Measurements from ENCODE around the gene DPP4.

DPP4 gene

DNA sequence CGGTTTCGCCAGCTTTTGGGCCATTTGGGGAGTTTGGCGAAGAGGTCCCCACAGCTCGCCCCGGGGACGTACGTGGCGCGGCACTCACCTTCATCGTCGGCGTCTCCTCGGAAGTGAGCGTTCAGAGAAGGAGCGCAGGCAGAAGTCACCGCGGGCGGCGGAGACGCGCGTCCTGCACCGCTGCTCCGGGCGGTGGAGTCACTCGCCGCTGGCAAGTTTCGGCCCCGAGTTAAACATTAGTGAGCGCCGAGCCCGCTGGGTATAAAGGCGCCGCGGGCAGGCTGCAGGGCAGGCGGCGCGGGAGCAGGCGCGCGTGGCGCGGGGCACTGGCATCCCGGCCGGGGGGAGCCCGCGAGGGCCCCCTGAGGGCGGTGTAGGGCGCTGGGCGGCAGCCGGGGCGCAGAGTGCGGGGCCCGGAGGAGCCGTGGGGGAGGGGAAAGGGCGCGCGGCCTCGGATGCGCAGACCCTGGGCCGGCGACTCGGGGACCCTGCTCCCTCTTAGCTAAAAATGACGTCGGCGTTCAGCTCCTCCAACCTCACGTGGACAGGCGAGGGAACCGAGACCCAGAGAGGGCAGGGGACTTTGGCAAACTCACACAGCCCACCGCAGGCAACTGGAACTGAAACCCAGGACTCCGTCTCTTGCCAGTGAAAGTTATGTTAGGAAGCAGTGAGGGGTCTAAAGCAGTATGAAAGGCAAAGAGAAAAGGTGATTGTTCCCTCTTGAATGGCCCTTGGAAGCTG lies at the start of gene DPP4:
Gene DPP4 (minus strand): TSS at position 328 of the 744 bp plus-strand sequence. CDS start 234 bp downstream, at position 94.
- peak; percentile 80 for DNase-seq

DNA sequence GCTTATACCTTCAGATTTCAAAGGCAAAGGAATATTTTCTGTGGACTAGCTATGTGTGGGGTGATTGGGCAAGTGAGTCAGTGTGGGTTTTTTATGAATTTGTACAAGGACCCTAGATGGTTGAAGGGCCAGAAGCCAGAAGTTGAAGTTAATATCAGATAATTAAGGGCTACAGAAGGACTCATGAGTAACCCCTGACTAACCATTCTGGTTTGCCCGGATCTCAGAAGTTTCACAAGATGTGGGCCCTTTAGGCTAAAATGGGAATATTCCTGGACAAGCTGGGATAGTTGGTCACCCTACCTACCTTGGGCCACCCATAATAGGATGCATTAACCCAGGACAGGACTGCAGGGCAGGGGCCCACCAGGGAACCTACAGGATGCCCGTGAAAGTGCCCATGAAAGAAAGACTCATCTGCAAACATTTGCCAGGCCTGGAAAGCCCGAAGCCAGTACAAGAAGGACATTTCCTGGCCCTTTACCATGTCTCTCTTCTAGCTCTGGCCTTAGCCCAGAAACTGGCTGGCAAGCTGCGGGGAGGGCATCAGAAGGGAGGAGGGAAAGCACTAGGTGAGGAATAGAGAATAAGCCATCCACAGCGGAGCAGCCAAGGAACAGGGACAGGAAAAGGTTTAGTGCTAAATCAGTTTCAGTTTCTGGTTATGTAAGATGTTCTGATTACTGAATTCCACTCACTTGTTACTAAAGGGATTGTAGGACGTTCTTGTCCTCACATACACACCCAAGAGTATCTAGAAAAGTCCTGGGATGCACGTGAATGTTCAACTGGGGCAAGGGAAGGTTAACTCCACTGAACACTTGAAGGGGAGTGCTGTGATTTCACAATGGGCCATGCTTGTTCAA lies 44.4 kb upstream of the DPP4 start:
- DNase-seq = no peak

DNA sequence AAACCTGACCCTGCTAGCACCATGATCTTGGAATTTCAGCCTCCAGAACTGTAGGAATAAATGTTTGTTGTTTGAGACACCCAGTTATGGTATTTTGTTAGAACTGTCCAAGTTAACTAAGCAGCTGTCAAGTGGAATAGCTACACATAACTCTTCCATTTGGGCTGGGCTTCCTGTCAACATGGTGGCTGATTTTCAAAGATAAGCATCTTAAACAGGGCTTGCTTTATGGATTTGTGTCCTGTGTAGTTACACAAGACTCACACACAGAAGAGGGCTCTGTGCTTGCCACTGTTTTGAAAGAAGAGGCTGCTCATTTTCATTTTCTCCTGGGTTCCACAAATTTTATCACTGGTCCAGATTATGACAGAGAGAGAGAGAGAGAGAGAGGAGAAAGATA lies 42.3 kb upstream of the DPP4 start:
- DNase-seq = no peak

DNA sequence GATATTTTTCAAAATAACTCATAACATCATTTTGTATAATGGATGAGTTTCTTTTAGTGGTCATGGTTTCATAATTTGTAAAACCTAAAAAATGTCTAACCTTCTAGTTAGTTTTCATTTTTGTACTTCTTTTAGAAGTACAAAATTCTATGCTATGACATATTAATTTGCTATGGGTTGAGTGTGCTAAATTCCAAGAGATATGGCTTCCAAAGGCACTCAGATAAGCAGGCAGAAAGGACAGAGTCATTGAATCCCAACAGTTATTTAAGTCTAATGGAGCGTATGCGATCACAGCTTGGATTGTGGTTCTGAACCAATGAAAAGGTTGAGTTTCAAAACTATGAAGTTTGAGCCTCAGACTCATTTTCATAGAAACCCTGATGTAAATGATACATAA lies 41.1 kb upstream of the DPP4 start:
- no peak for DNase-seq

DNA sequence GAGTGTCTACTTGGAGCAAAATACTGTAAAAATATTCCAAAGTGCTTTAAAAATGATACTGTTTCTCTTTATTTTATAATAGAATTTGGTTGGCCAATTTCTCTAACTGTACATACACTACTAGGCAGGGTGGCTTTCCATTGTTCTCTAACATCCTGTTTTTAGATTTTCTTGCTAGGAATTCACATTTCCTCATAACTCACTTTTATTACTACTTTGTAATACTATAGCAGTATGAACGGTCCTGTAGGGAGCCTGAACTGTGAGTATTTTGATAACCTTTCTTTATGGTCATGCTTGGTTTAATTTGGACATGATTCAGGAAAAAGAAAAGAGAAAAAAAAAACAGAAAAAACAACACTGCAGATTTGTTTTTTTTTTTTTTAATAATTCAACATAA lies 40.3 kb upstream of the DPP4 start:
- no peak for DNase-seq

DNA sequence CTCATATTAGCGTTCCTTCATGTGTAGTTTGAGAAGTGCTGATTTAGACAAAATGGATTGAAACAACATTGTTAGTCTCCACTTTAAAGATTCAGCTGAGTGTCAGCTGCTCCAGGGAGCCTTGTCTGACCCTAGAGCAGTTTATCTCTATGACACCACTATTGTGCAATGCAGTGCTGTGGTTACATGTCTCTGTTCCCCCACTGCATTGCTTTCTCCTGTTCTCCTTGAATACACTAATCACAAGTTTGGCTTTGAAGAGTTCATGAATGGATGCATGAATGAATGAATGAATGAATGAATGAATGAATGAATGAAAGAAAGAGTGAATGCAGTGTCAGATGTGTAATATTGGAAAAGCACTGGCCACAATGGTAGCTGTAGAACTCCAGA lies 39.8 kb upstream of the DPP4 start:
- no peak for DNase-seq

DNA sequence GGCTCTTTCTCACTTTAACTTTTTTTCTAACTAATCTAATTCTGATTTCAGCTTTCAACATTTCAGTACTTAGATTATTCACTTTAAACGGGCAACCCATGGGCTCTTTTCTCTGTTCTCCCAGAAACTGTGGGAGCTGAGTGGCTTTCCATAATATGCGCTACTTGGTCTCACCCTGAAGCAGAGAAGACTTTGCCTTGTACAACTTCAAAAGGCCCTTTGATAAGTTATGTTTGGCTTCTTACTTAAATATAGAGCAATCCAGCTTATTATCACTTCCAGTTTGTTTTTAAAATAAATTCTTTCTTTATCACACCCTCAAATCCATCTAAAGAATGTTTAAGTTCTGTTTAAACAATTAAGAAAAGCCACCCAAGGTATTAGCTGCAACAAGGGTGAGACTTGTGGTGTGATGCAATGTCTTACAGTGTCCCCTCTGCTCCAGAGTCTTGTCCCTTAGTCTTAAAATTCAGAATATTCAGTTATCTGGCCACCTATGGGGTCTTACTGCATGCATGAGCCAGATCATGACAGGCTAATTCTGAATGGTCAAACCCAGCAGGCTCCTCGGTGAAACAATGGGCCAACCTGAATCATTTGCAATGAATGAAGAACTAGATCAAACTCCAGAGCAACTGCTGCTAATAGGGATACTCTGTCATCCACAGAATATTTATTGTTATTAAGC lies 39.2 kb upstream of the DPP4 start:
- DNase-seq = no peak

DNA sequence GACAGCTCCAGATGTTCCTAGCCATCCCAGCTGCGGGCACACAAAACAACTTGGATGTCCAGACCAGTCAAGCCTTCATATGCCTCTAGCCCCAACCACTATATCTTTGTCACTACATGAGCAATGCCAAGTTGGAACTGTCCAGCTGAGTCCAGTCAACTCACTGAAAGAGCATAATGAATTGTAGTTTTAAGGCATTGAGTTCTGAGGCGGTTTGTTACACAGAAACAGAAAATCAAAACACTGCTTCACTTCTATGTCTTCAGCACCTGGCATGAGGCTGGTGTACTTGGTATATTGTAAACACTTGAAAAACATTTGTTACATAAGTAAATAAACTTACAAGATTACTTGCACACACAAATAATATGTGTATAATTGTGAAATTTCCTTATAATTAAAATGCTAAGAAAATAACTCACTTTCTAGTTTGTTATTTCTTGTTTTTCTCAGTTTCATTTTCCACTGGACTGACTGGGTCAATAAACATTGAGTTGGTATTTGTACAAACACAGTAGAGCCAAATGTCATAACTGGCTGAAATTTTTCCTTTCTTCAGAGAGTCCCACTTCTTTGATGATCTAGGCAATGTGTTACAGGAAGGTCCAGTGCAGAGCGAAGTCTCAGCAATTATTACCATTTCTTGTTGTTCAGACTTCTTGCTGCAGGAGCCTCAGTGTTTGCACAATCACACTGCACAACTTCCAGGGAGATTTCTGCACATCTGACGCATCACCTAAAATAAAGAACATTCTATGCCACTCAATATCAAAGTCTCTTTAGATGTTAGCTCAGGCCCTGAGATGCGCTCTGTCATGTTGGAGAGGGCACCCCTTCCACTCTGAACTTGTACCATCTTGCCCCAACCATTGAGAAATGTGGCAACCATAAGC lies 38.2 kb upstream of the DPP4 start:
- no peak for DNase-seq

DNA sequence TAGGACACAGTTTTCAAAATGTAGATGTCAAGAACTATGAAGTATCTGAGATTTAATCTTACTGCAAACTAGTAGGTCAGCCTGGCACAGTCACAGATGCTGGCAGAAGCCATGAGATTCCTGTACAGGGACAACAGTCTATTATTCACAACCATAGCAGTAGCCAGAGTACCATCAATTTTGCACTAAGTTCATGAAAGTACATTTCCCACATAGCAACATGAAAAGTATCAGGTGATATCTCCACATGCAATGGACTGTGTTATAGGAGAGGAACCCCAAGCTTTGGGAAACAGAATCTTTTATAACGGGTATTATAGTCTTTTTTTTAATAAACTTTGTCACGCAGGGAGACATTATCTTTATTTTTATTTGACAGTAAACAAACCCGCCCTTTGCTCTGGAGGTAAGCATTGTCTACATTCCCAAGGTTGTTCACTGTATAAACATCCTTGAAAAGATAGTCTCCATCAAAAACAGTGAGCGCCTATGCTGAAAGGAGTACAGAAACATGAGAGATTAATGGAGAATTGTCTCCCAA lies 33.4 kb upstream of the DPP4 start:
- DNase-seq = no peak

DNA sequence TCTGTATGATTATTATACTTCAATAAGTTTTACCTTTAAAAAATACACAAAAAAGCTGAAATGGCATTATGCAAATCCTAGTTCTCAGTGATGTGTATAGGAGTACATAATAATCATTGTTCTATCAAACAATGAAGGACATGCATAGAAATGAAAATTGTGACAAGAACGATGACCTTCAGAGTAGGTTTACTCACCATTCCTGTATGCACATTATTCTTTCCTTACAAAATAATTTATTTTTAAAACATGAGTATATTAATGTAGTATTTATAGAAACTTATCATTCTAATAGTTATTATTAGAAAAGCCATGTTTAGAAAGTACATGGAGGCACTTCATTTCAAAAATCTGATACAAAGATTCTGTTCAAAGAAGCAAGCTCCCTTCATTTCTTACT lies 32.7 kb upstream of the DPP4 start:
- DNase-seq = no peak

DNA sequence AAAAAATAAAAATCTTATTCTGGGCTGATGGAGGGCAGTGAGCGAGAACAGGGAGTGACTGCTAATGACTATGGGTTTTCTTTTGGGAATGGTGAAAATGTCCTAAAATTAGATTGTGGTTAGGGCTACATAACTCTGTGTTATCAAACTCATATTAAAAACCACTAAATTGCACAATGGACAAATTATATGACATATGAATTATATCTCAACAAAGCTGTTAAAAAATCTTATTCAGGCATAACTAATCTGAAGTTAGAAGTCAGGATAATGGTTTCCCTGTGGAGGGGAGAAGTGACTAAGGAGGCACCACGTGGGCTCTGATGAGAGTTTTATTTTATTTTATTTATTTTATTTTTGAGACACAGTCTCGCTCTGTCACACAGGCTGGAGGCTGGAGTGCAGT lies 32.1 kb upstream of the DPP4 start:
- no peak for DNase-seq

DNA sequence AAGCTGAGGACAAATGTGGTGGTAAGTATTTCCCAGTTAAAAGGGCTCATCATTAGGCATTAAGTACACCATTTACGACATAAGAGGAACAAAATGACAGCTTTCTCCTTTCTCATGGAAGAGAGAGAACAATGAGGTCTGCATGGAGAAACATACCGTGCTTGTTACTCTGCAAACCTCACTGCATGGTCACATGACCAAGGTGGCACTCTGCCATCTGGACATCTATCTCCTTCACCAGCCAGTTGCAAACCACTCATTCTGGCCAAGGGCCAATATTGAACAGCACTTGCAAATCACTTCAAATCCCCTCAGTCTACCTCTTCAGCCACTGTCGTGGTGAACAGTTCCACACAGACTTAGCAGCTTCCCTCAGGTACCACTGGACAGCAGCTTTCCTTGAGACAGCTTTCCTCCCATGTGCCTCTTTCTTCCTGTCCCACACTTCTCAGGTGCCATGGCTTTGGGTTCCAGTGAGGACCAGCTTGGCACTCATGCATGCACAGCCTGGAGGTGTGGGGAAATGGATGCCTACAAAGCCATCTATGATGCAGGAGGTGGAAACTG lies 29.5 kb upstream of the DPP4 start:
- no peak for DNase-seq

DNA sequence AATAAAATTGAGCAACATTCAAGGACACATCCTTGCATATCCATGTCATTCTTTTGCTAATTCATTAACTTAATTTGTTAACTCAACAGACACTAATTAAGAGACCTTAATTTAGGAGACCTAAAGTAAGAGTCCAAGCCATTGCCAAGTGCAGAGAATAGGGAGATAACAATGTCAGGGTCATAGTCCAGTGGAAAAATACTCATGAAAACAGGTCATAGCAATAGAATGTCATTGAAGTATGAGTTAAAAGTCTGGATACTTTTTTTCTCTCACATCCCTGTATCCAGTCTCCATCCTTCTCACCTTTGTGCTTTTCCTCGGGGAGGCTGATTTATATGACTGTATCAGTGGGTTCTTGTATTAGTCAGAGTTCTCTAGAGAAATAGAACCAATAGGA lies 26.6 kb upstream of the DPP4 start:
- DNase-seq = no peak

DNA sequence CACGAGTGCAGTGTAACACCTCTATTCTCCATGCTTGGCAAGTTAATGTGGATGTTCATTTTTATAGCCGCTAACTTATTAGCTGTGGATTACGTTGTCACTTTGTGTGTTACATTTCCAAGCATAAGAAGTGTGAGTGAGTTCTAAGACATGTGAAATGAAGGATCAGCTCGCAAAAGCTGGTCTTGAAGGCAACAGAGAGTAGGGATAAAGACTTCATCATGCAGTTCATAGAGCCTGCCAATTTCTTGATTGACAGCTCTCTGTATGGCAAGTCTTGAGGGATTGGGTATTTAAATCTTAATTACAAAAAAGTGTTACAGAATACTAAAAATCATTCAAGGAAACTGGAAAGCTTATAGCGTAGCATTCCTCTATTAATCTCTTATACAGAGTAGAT lies 25.8 kb upstream of the DPP4 start:
- DNase-seq = no peak

DNA sequence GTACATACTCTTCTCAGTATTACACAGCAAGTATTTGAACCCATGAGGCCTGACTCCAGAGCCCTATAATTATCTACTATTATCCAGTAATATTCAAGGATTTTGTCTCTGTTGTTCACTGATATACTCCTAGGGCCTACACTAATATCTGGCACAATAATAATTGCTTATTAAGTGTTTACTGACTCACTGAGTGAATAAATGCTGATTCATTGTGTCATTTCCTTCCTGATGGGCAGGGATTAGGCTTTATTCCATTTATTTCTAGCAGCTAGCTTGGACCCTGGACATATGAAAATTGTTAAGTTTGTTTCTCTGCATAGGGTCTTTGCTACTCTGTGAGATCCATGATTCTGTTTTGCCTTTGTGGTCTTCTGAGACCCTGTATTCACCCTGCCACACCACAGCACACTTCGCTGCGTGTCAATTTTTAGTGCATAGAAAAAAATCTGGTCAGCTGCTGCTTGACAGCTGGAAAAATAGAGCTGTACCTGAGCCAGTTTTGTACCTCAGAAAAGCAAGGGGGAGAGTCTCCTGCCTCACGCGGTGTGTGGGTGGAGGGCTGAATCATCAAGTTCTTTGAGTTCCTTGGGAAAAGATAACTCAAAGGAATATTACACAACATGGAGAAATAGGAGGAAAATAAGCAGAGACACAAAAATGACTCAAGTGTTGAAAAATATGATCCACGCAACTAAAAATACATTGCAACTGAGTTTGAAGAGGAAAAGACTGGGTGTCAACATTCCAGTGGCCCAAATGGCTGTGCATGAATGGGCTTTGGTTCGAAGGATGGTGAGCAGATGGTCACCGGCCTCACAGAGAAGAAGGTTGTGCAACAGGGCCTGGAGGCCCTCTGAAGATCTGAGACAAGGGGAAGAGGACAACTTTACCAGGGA lies 18.9 kb upstream of the DPP4 start:
- DNase-seq = no peak

DNA sequence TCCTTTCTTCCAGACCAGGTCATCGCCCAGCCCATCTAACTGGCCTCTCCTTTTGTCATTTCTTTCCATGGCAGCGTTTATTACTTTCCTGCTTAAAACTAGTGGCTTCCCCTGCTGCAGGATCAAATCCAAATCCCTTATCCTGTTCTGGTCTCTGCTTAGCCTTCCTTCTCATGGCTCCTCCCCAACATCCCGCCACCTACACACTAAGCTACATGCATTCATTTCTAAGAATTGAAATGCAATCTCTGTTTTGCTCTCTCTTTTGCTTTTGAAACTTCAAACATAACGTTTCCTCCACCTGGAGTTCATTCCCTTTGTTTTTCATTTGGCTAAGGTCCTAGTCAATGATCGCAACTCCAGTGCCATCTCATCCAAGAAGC lies 18.0 kb upstream of the DPP4 start:
- DNase-seq = no peak

DNA sequence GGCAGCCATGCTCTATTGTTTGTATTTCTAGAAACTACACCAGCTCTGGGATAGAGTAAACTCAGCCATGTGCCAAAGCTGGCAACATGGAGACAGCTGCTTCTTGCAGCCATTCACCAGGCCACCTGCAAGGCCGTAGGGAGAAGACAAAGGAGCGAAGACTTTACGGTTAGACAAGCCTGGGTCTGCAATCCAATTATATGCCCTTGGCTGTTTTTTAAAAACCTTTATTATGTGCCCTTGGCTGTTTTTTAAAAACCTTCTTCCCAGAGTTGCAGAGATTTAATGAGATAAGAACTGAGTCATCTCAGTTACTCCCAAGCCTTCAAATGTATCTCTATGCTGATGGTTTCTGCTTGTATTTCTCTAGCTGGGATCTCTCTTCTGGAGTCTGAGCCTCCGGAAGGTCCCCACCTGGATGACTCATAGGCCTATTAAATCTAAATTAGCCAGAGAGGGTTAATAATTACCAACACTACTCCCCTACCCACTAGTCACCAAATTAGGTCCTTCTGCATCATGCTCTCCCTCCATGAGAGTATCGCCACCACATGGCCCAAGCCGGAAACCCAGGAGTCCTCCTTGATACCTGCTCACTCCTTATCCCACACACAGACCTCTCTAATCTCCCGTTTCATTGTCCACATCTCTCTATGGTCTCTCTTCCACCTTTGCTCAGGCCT lies 17.5 kb upstream of the DPP4 start:
- peak; percentile 89 for DNase-seq

DNA sequence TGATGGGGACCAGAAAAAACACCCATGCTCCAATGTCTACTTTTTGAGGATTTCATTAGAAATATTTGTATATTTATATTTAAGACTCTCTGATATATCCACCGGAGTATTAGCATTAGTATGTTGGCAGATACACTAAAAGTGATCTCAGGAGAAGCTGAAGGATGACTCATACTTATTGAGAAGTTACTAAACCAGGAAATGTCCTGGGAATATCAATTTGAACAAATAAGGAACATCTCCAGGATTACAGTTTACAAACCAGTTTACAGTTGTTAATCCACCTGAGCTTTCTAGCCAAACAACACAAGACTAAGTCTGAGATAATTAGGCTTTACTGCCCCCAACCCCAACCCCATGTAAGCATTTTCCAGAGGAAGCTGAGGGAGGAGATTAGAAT lies 16.1 kb upstream of the DPP4 start:
- DNase-seq = no peak

DNA sequence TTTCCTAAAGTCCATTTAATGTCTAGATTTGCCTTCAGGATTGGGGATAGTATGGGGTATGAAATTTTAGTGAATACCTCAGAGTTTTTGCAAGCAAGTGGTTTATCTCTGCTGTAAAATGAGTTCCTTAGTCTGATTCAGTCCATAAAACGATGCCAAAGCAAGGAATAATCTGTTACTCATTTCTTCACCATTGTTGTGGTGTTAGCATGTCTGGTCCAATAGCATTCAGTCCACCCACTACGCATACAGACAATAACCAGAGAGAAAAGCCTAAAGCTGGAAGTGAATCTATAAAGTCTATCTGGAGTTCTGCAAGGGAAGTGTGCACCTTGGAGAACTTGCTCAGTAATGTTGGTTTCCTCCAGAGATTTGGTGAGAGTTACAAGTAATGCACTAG lies 12.9 kb upstream of the DPP4 start:
- no peak for DNase-seq
